HEK293 (cell line): ENCODE measurements around the gene D2HGDH.

Experiments
- CTCF ChIA-PET: fragments of 350-600 bp; formaldehyde crosslinking; extraction: SDS; loops from one replicate; lab custom pipeline; 2021; ENCODE audit warnings: antibody characterized with exemption; lab: Yijun Ruan, JAX
- POLR2A ChIA-PET: fragments of 300-600 bp; formaldehyde crosslinking; extraction: SDS; loops from one replicate; lab custom pipeline; 2020; ENCODE audit warnings: antibody characterized with exemption, inconsistent platforms; lab: Yijun Ruan, JAX
- H3K27ac ChIP-seq: fragments of 200-500 bp; sonication (Bioruptor generic); 2 replicates; pipeline ENCODE4 v1.5.1; 2014; ENCODE audit warnings: low read depth, low read length, control low read depth, inconsistent platforms; ENCODE audit errors: extremely low read depth
- H3K36me3 ChIP-seq, 2 experiments: fragments of 200-500 bp in 1 of 2; sonication (Bioruptor generic) in 1 of 2; 1 replicate in 1 of 2; 2 replicates in 1 of 2; pipeline ENCODE4 v1.5.1; 2014 to 2017; ENCODE audit warnings: inconsistent platforms in 2 of 2, low read length in 2 of 2; ENCODE audit not compliant: control insufficient read depth in 2 of 2, insufficient read depth in 1 of 2
- H3K4me1 ChIP-seq: fragments of 200-500 bp; sonication (Bioruptor generic); 2 replicates; pipeline ENCODE4 v1.5.1; 2014; ENCODE audit warnings: mild to moderate bottlenecking, low read length, inconsistent platforms; ENCODE audit not compliant: control insufficient read depth, insufficient read depth
- H3K4me3 ChIP-seq: 2 replicates; pipeline ENCODE4 v1.5.1; 2011; ENCODE audit warnings: low read depth, mild to moderate bottlenecking, control low read depth, low read length, moderate library complexity
- H3K9me3 ChIP-seq: fragments of 200-500 bp; sonication (Bioruptor generic); 2 replicates; pipeline ENCODE4 v1.5.1; 2014; ENCODE audit warnings: low read depth, low read length, inconsistent platforms; ENCODE audit not compliant: control insufficient read depth, insufficient read depth
- BCL11A ChIP-seq: fragments of 450-650 bp; formaldehyde crosslinking; IDR thresholded peaks from 2 replicates; pipeline ENCODE4 v1.5.1; 2016; ENCODE audit warnings: low read depth, missing biosample characterization, missing genetic modification characterization
- KLF16 ChIP-seq: fragments of 450-650 bp; formaldehyde crosslinking; IDR thresholded peaks from 2 replicates; pipeline ENCODE4 v1.5.1; 2017; ENCODE audit warnings: missing biosample characterization, missing genetic modification characterization
- KLF9 ChIP-seq: fragments of 450-650 bp; formaldehyde crosslinking; IDR thresholded peaks from 2 replicates; pipeline ENCODE4 v1.5.1; 2016; ENCODE audit warnings: missing biosample characterization, missing genetic modification characterization, low read depth
- TCF7L2 ChIP-seq: IDR thresholded peaks from 2 replicates; pipeline ENCODE4 v1.6.1; 2011; ENCODE audit warnings: low read depth, mild to moderate bottlenecking, inconsistent platforms, low read length, moderate library complexity, borderline replicate concordance
- YY1 ChIP-seq: fragments of 450-650 bp; formaldehyde crosslinking; IDR thresholded peaks from 2 replicates; pipeline ENCODE4 v1.5.1; 2018; ENCODE audit warnings: missing biosample characterization, missing genetic modification characterization
- ZBTB1 ChIP-seq: fragments of 450-650 bp; formaldehyde crosslinking; IDR thresholded peaks from 2 replicates; pipeline ENCODE4 v1.5.1; 2016; ENCODE audit warnings: missing biosample characterization, missing genetic modification characterization
- ZBTB20 ChIP-seq: fragments of 450-650 bp; formaldehyde crosslinking; IDR thresholded peaks from 2 replicates; pipeline ENCODE4 v1.5.1; 2016; ENCODE audit warnings: missing biosample characterization, missing genetic modification characterization
- ZEB2 ChIP-seq: fragments of 450-650 bp; formaldehyde crosslinking; IDR thresholded peaks from 2 replicates; pipeline ENCODE4 v1.5.1; 2016; ENCODE audit warnings: missing biosample characterization, missing genetic modification characterization
- ZFP3 ChIP-seq: fragments of 450-650 bp; formaldehyde crosslinking; IDR thresholded peaks from 2 replicates; pipeline ENCODE4 v1.5.1; 2016; ENCODE audit warnings: low read depth, missing biosample characterization, missing genetic modification characterization
- ZFP41 ChIP-seq: fragments of 450-650 bp; formaldehyde crosslinking; IDR thresholded peaks from 2 replicates; pipeline ENCODE4 v1.5.1; 2016; ENCODE audit warnings: missing biosample characterization, missing genetic modification characterization, borderline replicate concordance
- ZNF138 ChIP-seq: fragments of 450-650 bp; formaldehyde crosslinking; IDR thresholded peaks from 2 replicates; pipeline ENCODE4 v1.5.1; 2016; ENCODE audit warnings: missing biosample characterization, missing genetic modification characterization, borderline replicate concordance
- ZNF146 ChIP-seq: fragments of 450-650 bp; formaldehyde crosslinking; IDR thresholded peaks from 2 replicates; pipeline ENCODE4 v1.5.1; 2016; ENCODE audit warnings: missing biosample characterization, missing genetic modification characterization
- ZNF155 ChIP-seq: fragments of 450-650 bp; formaldehyde crosslinking; IDR thresholded peaks from 2 replicates; pipeline ENCODE4 v1.5.1; 2016; ENCODE audit warnings: missing biosample characterization, missing genetic modification characterization
- ZNF184 ChIP-seq: fragments of 450-650 bp; IDR thresholded peaks from 2 replicates; pipeline ENCODE4 v1.5.1; 2018; ENCODE audit warnings: missing biosample characterization, mild to moderate bottlenecking, missing genetic modification characterization
- ZNF214 ChIP-seq: fragments of 450-650 bp; formaldehyde crosslinking; IDR thresholded peaks from 2 replicates; pipeline ENCODE4 v1.5.1; 2017; ENCODE audit warnings: missing biosample characterization, mild to moderate bottlenecking, missing genetic modification characterization, borderline replicate concordance
- ZNF248 ChIP-seq: fragments of 450-650 bp; formaldehyde crosslinking; IDR thresholded peaks from 2 replicates; pipeline ENCODE4 v1.5.1; 2017; ENCODE audit warnings: missing biosample characterization, missing genetic modification characterization
- ZNF354C ChIP-seq: fragments of 450-650 bp; formaldehyde crosslinking; IDR thresholded peaks from 2 replicates; pipeline ENCODE4 v1.5.1; 2016; ENCODE audit warnings: missing biosample characterization, missing genetic modification characterization, low read depth, borderline replicate concordance
- ZNF394 ChIP-seq: fragments of 450-650 bp; formaldehyde crosslinking; IDR thresholded peaks from 2 replicates; pipeline ENCODE4 v1.5.1; 2016; ENCODE audit warnings: missing biosample characterization, missing genetic modification characterization, mild to moderate bottlenecking, moderate library complexity, borderline replicate concordance
- ZNF521 ChIP-seq: fragments of 450-650 bp; formaldehyde crosslinking; IDR thresholded peaks from 2 replicates; pipeline ENCODE4 v1.5.1; 2017; ENCODE audit warnings: missing biosample characterization, mild to moderate bottlenecking, missing genetic modification characterization
- ZNF660 ChIP-seq: fragments of 450-650 bp; IDR thresholded peaks from 2 replicates; pipeline ENCODE4 v1.5.1; 2018; ENCODE audit warnings: missing biosample characterization, mild to moderate bottlenecking, missing genetic modification characterization
- ZNF701 ChIP-seq: fragments of 450-650 bp; formaldehyde crosslinking; IDR thresholded peaks from 2 replicates; pipeline ENCODE4 v1.5.1; 2016; ENCODE audit warnings: missing biosample characterization, missing genetic modification characterization
- ZNF843 ChIP-seq: fragments of 450-650 bp; formaldehyde crosslinking; IDR thresholded peaks from 2 replicates; pipeline ENCODE4 v1.5.1; 2016; ENCODE audit warnings: missing biosample characterization, missing genetic modification characterization
- ZSCAN16 ChIP-seq: fragments of 450-650 bp; formaldehyde crosslinking; IDR thresholded peaks from 2 replicates; pipeline ENCODE4 v1.5.1; 2016; ENCODE audit warnings: missing biosample characterization, missing genetic modification characterization
- TF ChIP-seq, protein P1 (sequence below): fragments of 450-650 bp; formaldehyde crosslinking; optimal IDR thresholded peaks from 2 replicates; pipeline ENCODE3; 2016; ENCODE audit warnings: missing biosample characterization, mild to moderate bottlenecking, missing genetic modification characterization
- TF ChIP-seq, protein P2 (sequence below): fragments of 450-650 bp; formaldehyde crosslinking; conservative IDR thresholded peaks from 2 replicates; pipeline ENCODE4 v1.5.1; 2016; ENCODE audit warnings: low read depth, missing biosample characterization, missing genetic modification characterization
- TF ChIP-seq, protein P3 (sequence below): fragments of 450-650 bp; formaldehyde crosslinking; IDR thresholded peaks from 2 replicates; pipeline ENCODE4 v1.5.1; 2017; ENCODE audit warnings: missing biosample characterization, missing genetic modification characterization

The D2HGDH gene

DNA sequence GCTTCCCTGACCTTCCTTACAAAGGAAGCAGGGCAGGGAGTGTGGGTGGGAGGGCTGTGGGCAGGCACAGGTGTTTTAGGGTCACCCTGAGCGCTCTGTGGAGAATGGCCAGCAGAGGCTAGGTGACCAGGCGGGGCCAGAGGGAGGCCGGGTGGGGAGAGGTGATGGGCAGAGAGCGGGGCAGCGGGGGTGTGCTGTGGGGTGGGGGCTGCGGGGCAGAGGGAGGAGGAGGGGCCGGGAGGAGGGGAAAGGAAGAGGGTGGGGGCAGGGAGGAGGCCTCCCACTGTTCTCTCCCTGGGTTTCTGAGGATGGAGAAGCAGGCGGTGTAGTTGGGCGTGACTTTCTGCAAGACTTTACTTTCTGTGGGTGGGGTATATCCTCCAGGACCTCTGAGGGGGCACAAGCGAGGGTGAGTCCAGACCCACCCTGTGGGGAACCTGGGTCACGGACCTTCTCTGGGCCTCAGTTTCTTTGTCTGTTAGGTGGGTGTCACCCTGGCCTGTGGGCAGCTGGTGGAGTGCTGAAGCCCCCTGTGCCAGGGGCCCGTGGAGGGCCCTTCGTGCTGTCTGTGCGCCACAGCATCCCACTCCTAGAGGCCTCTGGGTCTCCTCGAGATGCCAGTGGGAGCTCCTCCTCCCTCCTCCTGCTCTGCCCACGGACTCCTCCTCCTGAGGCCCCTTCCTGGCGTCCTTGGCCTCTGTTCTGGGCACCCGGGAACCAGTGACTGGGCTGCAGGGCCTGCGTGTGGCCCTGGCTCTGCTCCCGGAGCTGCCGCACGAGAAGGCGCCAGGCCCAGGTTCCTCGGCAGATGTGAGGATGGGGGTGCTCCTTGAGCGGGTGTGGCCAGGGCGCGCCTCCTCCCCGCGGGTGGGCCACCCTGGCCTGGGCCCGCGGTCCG, 68.2 kb downstream of the D2HGDH start:
- H3K4me3 ChIP-seq: no peak overlapping the region

DNA sequence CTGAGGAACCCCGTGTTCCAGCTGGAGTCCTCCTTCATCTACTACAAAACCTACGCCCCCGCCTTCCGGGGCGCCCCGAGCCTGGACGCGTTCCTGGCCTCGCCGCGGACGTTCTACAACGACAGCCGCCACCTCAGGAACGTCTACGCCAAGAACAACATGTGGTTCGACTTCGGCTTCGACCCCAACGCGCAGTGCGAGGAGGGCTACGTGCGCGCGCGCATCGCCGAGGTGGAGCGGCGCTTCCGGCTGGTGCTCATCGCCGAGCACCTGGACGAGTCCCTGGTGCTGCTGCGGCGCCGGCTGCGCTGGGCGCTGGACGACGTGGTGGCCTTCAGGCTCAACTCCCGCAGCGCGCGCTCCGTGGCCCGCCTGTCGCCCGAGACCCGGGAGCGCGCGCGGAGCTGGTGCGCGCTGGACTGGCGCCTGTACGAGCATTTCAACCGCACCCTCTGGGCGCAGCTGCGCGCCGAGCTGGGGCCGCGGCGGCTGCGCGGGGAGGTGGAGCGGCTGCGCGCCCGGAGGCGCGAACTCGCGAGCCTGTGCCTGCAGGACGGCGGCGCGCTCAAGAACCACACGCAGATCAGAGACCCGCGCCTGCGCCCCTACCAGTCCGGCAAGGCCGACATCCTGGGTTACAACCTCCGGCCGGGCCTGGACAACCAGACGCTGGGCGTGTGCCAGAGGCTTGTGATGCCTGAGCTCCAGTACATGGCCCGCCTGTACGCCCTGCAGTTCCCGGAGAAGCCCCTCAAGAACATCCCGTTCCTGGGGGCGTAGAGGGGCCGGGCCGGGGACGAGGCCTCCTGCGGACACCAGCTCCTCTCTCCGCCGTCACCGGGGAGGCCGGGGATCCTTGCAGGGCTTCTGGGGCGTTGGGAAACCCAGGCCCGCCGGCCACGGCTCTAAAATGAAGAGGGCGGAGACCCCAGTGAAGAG, 69.2 kb downstream of the D2HGDH start:
- Histone ChIP-seq H3K27ac (no peak overlapping the region), H3K4me3 (peak overlapping the region; percentile 6; the same call in 1 of the 2 replicates), H3K9me3 (no peaks in the 10 kb centered on the region), H3K4me1 (no peaks in the 10 kb centered on the region), H3K36me3 (no peaks in the 10 kb centered on the region)
- ChIA-PET POLR2A (no interaction called here), CTCF (interaction anchor here (0.5 to 0.6 kb wide), 2 partner anchors 108 to 387 kb away, joined by 3 to 5 read pairs; no protein-coding TSS in a partner anchor)
- no peak for TF ChIP-seq TCF7L2
- no peak for TF ChIP-seq ZSCAN16 (tag by site-specific recombination)
- TF ChIP-seq, protein P1, sequence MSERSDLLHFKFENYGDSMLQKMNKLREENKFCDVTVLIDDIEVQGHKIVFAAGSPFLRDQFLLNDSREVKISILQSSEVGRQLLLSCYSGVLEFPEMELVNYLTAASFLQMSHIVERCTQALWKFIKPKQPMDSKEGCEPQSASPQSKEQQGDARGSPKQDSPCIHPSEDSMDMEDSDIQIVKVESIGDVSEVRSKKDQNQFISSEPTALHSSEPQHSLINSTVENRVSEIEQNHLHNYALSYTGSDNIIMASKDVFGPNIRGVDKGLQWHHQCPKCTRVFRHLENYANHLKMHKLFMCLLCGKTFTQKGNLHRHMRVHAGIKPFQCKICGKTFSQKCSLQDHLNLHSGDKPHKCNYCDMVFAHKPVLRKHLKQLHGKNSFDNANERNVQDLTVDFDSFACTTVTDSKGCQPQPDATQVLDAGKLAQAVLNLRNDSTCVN (tag by site-specific recombination): no peak
- TF ChIP-seq ZNF521 (tag by site-specific recombination): no peak
- no peak for TF ChIP-seq ZBTB20
- no peak for TF ChIP-seq ZFP41
- TF ChIP-seq ZFP3 (tag by site-specific recombination): no peak
- TF ChIP-seq ZNF184 (tag by site-specific recombination): no peak
- TF ChIP-seq KLF16 (tag by site-specific recombination): no peak
- TF ChIP-seq BCL11A (tag by site-specific recombination): no peak
- TF ChIP-seq ZNF214: no peak
- TF ChIP-seq ZNF701 (tag by site-specific recombination): no peak
- no peak for TF ChIP-seq ZNF248
- no peak for TF ChIP-seq ZNF843
- TF ChIP-seq, protein P2, sequence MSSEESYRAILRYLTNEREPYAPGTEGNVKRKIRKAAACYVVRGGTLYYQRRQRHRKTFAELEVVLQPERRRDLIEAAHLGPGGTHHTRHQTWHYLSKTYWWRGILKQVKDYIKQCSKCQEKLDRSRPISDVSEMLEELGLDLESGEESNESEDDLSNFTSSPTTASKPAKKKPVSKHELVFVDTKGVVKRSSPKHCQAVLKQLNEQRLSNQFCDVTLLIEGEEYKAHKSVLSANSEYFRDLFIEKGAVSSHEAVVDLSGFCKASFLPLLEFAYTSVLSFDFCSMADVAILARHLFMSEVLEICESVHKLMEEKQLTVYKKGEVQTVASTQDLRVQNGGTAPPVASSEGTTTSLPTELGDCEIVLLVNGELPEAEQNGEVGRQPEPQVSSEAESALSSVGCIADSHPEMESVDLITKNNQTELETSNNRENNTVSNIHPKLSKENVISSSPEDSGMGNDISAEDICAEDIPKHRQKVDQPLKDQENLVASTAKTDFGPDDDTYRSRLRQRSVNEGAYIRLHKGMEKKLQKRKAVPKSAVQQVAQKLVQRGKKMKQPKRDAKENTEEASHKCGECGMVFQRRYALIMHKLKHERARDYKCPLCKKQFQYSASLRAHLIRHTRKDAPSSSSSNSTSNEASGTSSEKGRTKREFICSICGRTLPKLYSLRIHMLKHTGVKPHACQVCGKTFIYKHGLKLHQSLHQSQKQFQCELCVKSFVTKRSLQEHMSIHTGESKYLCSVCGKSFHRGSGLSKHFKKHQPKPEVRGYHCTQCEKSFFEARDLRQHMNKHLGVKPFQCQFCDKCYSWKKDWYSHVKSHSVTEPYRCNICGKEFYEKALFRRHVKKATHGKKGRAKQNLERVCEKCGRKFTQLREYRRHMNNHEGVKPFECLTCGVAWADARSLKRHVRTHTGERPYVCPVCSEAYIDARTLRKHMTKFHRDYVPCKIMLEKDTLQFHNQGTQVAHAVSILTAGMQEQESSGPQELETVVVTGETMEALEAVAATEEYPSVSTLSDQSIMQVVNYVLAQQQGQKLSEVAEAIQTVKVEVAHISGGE (tag by site-specific recombination): no peak
- no peak for TF ChIP-seq ZNF146
- no peak for TF ChIP-seq ZNF394 (tag by site-specific recombination)
- TF ChIP-seq ZNF354C: no peak
- TF ChIP-seq ZNF138 (tag by site-specific recombination): no peak

More for the DNA sequence above, 68.2 kb downstream of the D2HGDH start:
- CTCF ChIA-PET: no interaction called here
- Histone ChIP-seq H3K4me1 (no peaks in the 10 kb centered on the region), H3K36me3 (no peaks in the 10 kb centered on the region), H3K9me3 (no peaks in the 10 kb centered on the region), H3K27ac (no peak overlapping the region)
- TF ChIP-seq ZBTB1 (tag by site-specific recombination) (no peak), KLF9 (tag by site-specific recombination) (no peak), ZNF660 (tag by site-specific recombination) (no peak), YY1 (tag by site-specific recombination) (no peak), ZEB2 (no peak), ZNF155 (tag by site-specific recombination) (no peak)
- TF ChIP-seq, protein P3, sequence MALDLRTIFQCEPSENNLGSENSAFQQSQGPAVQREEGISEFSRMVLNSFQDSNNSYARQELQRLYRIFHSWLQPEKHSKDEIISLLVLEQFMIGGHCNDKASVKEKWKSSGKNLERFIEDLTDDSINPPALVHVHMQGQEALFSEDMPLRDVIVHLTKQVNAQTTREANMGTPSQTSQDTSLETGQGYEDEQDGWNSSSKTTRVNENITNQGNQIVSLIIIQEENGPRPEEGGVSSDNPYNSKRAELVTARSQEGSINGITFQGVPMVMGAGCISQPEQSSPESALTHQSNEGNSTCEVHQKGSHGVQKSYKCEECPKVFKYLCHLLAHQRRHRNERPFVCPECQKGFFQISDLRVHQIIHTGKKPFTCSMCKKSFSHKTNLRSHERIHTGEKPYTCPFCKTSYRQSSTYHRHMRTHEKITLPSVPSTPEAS: no peak
- POLR2A ChIA-PET: no interaction called here
